Articular chondrocyte of knee joint (primary cell): ENCODE data around the gene PLAAT5. TPM values are rescaled to one million over a fixed set of nuclear protein-coding genes. Genes with fewer than 3 reads are reported as not detected.

Source experiments
- total RNA-seq: library from RNA; depleted of rRNA; stranded (reverse); fragments of >200 nt; gene quantifications from 2 replicates; pipeline ENCODE4 v1.2.3, GENCODE V29; 2012

PLAAT5 gene, protein sequence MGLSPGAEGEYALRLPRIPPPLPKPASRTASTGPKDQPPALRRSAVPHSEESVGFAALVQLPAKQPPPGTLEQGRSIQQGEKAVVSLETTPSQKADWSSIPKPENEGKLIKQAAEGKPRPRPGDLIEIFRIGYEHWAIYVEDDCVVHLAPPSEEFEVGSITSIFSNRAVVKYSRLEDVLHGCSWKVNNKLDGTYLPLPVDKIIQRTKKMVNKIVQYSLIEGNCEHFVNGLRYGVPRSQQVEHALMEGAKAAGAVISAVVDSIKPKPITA
- total RNA-seq: 0.39 and 0.86 TPM in 2 replicates

DNA sequence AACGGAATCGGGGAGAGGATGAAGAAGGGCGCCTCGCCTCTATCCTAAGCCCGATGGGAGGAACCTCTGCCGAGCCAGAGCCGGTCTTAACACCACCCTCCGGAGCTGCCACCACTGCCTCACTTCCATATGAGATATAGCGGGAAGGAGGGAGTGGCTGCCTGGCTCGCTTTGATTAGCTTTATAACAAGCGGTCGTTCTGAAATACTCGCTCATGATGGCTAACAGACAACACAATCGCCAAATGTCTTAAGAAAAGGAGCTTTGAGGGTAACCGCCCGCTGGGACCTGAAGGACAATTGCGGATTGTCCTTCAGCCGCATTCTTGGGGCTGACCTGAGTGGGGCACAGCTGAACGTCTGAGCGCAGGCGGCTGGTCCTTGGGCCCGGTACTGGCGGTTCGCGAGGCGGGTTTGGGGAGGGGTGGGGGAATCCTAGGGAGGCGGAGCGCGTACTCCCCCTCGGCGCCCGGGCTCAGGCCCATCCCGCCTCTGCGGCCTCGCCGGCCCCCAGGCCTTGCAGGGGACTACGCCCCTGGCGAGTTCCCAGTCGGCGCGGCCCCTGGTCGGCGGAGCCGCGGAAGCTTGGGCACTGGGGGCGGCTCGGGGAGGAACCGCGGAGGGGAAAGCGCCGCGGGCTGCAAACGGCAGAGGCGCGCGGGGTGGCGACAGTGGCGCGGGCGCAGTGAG is at the start of gene PLAAT5:
PLAAT5 (minus strand) TSS at position 617 of the 689 bp plus-strand sequence; CDS start at position 484, 133 bp downstream.

DNA sequence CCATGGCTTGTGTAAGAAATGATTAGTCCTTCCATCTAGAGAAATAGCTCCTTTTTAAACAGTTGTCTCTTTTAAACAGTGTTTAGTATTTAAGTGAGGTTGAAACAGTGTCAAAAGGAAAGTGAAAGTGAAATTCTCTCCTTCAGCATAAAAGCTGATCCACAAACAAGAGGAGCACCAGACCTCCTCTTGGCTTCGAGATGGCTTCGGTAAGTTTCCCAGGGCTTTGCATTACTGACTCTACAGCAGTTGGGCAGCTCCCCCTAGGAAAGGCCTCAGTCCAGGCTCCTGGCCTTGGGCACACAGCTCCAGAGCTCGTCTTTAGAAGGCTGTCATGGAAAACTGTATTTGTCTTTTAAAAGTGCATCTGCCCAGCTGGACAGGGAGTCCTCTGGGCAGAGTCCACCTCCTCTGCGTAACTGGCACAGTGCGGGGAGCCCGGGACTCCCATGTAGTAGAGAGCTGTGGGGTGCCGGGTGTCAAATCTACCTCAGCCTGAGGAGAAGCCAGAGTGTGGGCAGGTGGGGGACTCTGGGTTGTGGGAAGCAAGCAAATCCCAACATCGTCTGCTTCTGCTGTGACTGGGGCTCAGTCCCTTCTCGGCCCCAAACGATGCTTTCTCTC is 45.8 kb upstream of the PLAAT5 start, which contains the start of gene PLAAT4:
PLAAT4 (plus strand) TSS at position 140 of the 624 bp plus-strand sequence; CDS start at position 201, 61 bp downstream.

DNA sequence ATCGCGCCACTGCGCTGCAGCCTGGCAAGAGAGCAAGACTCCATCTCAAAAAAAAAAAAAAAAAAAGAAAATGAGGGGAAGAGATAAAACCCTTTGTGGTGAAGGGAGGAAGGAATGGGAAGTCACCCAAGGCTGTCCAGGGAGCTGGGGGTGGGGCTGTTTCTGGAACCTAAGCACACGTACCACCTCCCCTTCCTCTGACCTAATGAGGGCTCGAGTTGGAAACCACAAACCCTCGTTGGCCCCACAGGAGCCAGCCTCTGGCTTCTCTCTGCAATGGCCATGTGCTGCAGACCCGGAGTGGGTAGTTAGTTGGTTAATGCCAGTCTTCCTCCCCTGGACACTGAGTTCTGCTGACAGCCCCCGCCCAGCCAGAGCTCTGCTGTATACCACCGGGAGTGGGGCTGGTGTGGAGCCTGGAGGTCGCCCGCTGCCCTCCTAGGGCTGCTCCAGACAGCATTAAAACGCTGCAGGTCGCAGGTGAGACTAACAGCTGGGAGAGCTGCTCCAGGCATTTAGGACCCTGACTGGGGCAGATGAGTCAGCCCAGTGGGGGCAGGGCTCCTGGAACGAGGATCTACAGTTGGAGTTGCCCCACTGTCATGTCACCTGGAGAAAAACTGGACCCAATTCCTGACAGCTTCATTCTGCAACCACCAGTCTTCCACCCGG is 15.0 kb upstream of the PLAAT5 start, which contains the start of gene LGALS12:
LGALS12 (plus strand) TSS at position 228 of the 672 bp plus-strand sequence; CDS start at position 603, 375 bp downstream.

Other genes starting within 250 kb of the PLAAT5 start
- gene SLC22A25, start 247.6 kb downstream of the PLAAT5 start, total RNA-seq: not detected in 2 replicates
- gene SLC22A9, start 121.4 kb downstream of the PLAAT5 start, total RNA-seq: not detected in 2 replicates
- gene LGALS12, start 14.9 kb upstream of the PLAAT5 start, total RNA-seq: 0.11 TPM in 1 of 2 replicates, not detected in the other
- 27.4 and 36.1 TPM in 2 replicates for gene PLAAT4, start 45.6 kb upstream of the PLAAT5 start, total RNA-seq
- gene PLAAT2, start 72.2 kb upstream of the PLAAT5 start, total RNA-seq: not detected in 2 replicates
- gene PLAAT3, start 123.3 kb upstream of the PLAAT5 start, total RNA-seq: 12.4 and 14.9 TPM in 2 replicates
- 359 and 394 TPM in 2 replicates for gene ATL3, start 180.2 kb upstream of the PLAAT5 start, total RNA-seq
- gene RTN3, start 190.3 kb upstream of the PLAAT5 start, total RNA-seq: 122 and 132 TPM in 2 replicates